Activated CD4-positive, alpha-beta T cell treated with anti-CD3 and anti-CD28 coated beads, Interleukin-2, Interleukin-6, amounts not matched to agents 100 ng/mL and 50 ng/mL, durations not matched to agents 16 hours and 8 hours (primary cell): ENCODE data around the gene AGPAT4.

Experiments used
- DNase-seq: peaks from one replicate; pipeline ENCODE4 v3.0.0-alpha.2; 2020

Gene AGPAT4

DNA sequence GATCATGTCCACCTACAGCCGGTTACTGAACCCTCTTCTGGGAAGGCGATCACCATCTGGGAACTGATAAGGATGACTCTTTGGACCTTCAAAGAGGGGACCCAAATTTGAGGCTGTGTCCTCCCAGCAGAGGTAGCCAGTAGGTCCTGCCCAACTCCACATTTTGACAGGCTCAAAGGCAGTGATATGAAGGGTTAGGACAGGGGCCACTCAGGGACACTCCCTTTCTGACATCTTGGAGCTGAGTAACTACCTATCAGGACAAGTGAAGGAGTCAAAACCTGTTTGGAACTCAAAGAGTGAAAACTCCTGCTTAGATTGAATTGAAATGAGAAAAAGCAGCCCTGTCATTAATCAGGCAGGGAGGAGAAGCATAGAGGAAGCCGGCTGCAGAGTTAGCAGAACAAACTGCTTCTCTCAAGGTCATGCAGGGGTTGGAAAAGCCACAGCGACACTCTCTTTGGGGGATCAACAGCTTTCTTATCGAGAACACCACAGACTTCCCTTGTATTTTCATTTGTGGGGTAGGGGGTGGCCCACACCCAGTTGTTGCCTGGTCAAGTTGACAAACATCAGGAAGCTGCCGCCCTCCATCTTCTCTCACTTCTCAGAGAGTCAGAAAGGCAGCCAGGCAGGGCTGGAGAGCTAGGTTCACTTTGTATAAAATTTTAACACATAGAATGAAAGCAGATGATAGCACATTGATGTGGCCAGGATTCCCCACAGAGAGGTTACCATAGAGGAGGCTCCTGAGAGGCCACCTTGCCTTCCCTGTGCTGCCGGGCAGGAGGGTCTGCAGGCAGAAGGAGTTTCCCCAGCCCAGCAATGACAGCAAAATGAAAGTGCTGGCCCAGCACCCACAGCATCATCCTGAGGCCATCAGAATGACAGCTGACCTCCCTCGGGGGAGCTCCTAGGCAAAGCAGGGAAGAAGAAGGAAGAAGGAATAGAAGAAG is 47.6 kb downstream of the AGPAT4 start:
- peak; percentile 28 for DNase-seq

DNA sequence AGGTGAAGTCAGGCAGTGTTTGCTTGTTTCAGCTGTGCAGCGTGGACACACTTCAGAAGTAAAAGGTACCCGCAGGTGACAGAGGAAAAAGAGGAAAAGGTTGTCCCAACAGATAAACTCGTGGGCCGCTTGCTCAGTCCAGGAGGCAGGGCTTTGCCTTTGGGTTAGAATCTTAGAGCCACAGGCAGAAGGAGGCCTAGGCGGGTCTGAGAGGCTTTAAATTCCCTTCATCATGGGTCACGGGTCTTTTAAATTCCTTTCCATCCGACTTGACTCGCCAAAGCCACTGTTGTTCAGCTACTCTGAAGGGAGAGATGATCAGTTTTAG is 48.2 kb downstream of the AGPAT4 start:
- no peak for DNase-seq

- peak; percentile 10 for DNase-seq
These were observed 48.7 kb downstream of the AGPAT4 start for GRCh38 chr6:161224951-161225680.

DNA sequence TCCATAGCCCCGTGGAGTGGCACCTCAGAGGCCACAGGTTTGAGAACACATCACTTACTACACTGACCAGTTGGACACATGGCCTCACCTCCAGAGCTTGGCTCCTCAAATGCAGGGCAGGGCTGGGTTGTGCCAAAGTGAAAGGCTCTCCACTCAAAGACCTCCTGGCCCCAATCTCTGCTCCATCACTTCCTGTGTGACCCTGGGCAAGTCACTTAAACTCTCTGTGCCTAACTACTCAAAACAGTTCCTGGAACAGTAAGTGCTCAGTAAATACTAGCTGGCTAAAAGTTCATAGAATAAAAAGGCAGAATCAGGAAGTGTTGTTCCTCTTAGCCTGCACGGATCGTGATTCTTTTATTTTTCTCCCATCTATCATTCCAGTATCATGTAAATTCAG is 50.2 kb downstream of the AGPAT4 start:
- no peak for DNase-seq

- no peak for DNase-seq
These were observed 51.1 kb downstream of the AGPAT4 start for GRCh38 chr6:161222706-161223234.

GRCh38 chr6:161220346-161220745 is 53.5 kb downstream of the AGPAT4 start:
- no peak for DNase-seq

DNA sequence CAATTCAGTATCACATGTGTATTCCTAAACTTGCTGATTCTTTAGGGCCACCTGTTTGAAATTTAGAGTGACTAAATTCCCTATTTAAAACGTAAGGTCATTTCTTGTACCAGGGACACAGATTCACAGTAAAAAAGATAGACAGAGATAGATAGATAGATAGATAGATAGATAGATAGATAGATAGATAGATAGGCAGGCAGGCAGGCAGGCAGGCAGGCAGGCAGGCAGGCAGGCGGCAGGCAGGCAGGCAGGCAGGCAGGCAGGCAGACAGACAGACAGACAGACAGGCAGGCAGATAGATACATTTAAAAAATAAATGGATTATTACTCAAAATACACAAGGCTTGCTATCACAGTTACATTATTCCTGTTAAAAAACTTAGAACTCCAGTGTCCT is 54.2 kb downstream of the AGPAT4 start:
- no peak for DNase-seq

GRCh38 chr6:161218222-161218621 is 55.6 kb downstream of the AGPAT4 start:
- no peak for DNase-seq

- no peak for DNase-seq
These were observed 56.2 kb downstream of the AGPAT4 start for GRCh38 chr6:161217628-161218027.

- no peak for DNase-seq
These were observed 57.1 kb downstream of the AGPAT4 start for GRCh38 chr6:161216616-161217205.

DNA sequence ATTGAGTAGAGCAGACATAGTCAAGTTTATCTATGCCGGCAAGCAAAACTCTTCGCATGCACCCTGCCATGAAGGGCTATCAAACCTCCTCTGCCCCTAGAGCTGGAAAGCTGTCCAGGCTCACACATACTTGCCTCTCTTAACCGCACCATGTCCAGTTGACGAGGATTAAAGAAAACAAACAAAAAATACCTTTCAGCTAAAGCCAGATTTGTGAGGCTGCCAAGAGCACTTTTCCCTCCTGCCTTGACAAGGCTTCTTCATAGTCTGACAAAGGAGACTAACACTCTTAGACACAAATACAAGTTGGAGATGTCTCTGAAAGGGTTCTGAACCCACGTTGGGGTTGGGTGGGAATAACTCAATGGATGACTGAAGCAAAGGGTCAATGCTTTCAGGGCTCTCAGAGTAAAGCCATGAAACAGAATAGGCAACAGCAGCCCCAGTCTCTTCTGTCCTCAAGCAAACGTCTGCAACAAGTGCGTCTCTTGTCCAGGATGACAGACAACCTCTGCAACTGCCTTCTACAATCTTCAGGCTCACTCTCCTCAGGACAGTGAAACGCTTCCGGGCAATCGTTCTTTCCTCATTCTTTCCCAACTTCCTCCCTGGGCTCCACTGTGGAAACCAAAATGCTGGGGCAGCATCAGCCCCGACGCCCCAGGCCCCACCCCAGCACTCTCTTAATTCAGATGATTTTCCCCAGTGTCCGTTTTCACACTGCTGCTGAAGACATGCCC is 57.8 kb downstream of the AGPAT4 start:
- no peak for DNase-seq

DNA sequence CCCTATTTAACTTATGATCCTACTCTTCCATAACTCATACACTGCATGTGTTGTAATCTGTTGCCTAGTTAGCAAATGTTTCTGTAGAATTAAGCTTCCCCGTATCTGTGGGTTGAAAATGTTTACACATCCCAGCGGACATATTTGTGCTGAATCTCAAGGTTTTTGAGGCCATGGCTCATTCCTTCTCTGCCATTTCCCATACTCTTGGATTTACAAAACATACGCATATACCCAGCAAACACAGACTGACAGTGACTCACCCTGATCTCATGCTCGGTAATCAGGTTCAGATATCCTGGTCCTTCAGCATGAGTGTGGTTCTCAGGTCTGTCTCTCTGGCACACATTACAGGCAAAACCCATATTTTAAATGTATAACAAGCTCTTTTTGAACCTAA is 58.7 kb downstream of the AGPAT4 start:
- no peak for DNase-seq

DNA sequence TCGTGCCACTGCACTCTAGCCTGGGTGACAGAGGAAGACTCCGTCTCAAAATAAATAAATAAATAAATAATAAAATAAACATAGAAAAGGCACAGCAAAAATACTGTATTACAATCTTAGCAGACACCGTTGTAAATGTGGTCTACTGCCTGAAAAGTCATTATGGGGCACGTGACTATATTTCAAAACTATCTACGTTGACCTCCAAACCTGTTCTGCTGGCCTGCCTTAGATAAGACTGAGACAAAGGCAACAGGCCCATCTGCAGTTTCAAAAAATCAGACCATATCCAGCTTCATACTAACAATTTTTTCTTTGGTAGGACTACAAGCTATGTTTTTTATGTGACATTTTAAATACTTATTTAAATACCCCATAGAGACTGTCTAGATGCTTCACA is 59.1 kb downstream of the AGPAT4 start:
- DNase-seq = no peak

DNA sequence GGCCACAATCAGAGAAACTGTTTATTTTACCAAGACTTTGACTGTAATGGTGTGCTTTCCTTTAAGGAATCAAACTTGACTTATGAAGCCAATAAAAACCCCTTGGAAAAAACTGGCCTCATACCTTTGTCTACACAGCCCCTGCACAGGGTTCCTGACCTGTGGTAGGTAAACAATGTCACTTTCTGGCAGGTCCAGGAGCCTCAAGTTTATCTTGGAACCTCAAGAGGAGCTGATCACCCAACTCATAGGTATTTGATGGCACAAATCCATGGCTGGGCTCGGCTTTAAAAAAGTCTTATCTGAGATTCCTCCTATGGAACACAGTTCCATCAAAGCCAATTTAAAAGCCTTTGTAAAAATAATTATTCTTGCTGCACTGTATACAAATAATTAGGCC is 61.0 kb downstream of the AGPAT4 start:
- DNase-seq = no peak

DNA sequence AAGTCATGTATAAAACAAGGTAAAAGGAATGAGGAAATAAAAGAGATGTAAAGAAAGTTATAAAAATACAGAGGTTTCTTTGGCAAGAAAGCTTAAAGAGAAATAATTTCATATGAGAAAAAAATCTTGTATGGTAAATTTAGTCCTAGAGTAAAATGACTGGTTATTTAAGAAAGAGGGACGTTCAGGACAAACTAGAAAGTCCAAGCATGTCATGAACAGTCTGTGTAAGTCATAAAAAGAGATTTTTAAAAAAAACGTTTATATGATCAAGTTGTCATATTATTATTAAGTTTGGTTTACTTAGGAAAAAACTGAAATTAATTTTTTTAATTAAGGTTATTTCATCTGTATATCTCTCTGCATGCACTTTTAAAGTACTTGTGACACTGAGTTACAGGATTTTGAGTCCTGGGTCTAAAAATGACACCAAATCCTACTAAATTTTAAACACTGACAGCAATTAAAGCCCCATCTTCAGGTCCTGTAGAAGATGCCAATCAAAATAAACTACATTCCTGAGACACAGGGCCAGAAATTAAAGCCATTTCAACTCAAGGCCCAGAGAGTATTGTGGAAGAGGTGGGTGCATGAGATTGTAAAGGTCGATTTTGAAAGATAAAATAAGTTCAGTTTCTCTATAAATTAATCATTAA is 62.4 kb downstream of the AGPAT4 start:
- DNase-seq = no peak

- DNase-seq = no peak
These were observed 63.0 kb downstream of the AGPAT4 start for GRCh38 chr6:161210857-161211256.

- DNase-seq = no peak
These were observed 66.7 kb downstream of the AGPAT4 start for GRCh38 chr6:161207200-161207599.

- DNase-seq = no peak
These were observed 68.8 kb downstream of the AGPAT4 start for GRCh38 chr6:161204866-161205557.

DNA sequence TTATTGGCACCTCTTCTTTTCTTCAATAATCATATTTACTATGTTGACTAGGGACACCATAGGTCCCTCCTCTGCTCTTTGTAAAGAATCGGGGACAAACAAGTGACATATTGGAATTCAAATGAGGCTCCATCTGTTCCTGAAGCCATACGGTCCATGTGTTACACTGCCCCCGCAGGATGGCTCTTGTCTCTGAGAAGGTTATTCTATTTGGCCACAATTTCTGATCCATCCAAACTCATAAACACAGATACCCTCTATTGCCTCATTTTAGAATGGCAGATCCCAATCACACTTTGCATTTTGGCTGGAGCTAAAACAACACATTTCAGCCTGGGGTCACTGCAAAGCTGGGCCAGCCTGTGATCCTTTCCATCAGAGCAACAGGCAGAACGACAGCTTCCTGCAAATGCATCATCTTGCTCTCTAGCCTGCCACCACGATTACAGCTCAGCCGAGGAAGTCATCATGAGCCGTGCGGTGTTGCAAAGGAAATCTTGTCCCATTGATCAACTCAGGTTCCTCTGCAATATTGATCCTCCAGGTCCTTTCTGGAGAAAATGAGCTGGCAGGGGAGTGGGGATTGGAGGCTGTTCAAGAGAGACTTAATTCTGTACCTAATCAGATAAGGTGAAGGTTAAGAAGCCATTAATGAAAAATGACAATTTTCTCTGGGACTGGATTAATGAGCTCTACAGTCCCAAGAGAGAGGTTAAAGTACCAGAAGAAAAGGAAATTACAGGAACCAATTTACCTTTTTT is 73.1 kb downstream of the AGPAT4 start:
- DNase-seq = no peak

DNA sequence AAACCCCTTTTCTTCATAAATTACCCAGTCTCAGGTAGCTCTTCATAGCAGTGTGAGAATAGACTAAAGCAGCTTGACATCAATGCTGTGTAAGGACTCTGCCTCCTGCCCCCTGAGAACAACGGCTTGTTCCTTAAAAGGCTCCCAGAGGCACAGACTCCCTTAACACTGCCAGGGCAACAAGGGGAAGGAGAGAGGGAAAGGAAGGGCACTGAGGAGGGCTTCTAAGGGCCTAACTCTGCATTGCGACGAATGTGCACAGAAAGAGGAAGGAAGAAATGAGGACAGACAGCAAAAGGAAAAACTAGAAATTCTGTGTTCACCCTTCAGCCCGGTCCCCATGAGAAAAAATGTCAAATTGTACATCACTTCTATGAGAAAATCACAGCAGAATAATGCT is 74.0 kb downstream of the AGPAT4 start:
- DNase-seq = no peak
